GM18507 (cell line): ENCODE results near the gene VGF.
"Not testable (repeated sequence)": the region's sequence is repeated elsewhere in the genome, so short reads cannot be mapped to it uniquely, and the experiment has no call there.

Experiments
- DNase-seq: peaks from one replicate; pipeline ENCODE4 v3.0.0; 2011; ENCODE audit warnings: low read depth; ENCODE audit not compliant: insufficient read length; ENCODE audit errors: extremely low spot score
- FAIRE-seq: peaks from 2 replicates; lab custom pipeline; 2011; peaks lifted over from hg19 to GRCh38; lab: Jason Lieb, UNC

VGF gene

GRCh38 chr7:101153969-101154692, 11.2 kb downstream of the VGF start, which contains the start of gene AP1S1:
Gene AP1S1 (plus strand): TSS chr7:101154476. CDS start chr7:101154515, 39 bp downstream.
- peak; percentile 93 for FAIRE-seq
- peak; percentile 96 for DNase-seq

DNA sequence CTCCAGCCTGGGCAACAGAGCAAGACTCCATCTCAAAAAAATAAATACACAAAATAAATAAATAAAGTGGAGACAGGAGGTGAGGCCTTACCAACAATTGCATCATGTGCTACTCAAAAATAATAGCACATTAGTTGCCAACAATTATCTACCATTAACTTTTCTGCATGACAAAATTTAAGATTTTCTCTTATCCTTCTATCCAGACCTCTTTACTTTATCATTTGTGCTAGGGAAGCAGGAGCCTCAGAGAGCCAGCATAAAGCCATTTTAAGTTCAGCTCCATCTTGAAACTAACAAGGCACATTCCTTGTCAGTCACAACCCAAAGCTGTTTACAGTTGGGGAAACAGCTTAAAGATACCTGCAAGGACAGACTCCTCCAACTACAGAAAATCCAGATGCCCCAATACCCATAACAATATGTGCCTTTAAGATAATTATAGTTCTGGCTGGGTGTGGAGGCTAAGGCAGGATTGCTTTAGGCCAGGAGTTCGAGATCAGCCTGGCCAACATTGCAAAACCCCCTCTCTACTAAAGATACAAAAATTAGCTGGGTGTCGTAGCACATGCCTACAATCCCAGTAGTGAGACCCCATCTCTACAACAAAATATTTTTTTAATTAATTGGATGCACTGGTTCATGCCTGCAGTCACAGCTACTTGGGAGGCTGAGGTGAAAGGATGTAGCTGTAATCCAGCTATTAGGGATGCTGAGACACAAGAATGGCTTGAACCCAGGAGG, 13.3 kb downstream of the VGF start:
- DNase-seq (no peak), FAIRE-seq (no peak)

DNA sequence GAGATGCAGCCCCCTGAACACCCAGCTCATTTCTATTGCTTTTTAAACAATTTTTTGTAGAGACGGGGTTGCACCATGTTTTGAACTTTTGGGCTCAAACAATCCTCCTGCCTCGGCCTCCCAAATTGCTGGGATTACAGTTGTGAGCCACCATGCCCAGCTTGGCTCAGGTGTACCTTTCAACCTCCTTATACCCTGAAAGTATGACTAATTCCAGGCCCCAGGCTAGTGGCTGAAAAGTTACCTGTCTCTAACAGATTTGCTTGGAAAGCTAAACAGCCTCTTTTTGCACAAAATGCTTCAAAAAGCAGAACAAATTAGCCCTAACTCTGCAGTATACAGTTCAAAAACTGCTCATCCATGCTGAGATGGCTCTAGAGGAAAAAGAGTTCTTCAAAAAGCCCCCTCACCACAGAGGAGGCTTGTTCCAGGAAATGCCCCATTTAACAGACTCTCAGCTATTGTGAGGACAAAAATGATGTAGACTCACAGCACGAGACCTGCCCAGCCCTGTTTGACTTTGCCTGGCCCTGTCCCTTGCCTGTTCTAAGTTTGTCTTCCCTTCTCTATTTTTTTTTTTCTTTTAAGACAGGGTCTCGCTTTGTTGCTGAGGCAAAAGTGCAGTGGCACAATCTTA, 24.5 kb downstream of the VGF start:
- DNase-seq (no peak), FAIRE-seq (no peak)

GRCh38 chr7:101140339-101140699, 25.1 kb downstream of the VGF start:
- DNase-seq (no peak), FAIRE-seq (no peak)

DNA sequence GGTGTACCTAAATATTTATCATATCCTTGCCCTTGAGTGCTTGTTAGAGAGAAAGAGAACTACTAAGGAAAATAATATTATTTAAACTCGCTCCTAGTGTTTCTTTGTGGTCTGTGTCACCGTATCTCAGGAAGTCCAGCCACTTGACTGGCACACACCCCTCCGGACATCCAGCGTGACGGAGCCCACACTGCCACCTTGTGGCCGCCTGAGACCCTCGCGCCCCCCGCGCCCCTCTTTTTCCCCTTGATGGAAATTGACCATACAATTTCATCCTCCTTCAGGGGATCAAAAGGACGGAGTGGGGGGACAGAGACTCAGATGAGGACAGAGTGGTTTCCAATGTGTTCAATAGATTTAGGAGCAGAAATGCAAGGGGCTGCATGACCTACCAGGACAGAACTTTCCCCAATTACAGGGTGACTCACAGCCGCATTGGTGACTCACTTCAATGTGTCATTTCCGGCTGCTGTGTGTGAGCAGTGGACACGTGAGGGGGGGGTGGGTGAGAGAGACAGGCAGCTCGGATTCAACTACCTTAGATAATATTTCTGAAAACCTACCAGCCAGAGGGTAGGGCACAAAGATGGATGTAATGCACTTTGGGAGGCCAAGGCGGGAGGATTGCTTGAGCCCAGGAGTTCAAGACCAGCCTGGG, 27.0 kb downstream of the VGF start:
- FAIRE-seq (peak; percentile 60), DNase-seq (no peak)

- DNase-seq (no peak), FAIRE-seq (no peak)
Measured at GRCh38 chr7:101137651-101138212, 27.6 kb downstream of the VGF start.

DNA sequence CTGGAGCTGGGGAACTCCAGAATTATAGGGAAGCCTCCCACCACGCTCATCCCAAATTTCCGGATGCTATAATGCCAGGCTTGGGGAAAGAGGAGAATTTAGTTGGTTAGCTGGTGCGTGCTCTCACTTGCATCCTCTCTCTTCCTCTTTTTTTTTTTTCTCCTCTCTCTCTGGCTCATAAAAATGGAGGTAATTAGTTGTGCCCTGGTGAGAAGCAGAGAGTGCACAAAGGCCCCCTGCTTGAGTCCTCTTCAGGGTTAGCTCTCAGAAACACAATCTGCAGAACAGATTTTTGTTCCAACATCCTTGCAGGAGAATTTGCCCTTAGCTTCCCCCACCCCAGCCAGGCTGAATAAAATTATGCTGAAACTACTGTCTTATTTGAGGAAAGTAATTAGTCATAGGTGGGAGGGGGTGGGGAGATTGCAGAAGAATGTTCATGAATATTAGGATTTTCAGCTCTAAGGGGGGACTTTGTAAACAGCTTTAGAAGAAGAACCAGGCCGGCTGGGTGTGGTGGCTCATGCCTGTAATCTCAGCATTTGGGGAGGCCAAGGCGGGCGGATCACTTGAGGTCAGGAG, 30.9 kb downstream of the VGF start:
- DNase-seq (no peak), FAIRE-seq (no peak)

- no peak for FAIRE-seq
- no peak for DNase-seq
Measured at GRCh38 chr7:101133621-101134398, 31.6 kb downstream of the VGF start.

DNA sequence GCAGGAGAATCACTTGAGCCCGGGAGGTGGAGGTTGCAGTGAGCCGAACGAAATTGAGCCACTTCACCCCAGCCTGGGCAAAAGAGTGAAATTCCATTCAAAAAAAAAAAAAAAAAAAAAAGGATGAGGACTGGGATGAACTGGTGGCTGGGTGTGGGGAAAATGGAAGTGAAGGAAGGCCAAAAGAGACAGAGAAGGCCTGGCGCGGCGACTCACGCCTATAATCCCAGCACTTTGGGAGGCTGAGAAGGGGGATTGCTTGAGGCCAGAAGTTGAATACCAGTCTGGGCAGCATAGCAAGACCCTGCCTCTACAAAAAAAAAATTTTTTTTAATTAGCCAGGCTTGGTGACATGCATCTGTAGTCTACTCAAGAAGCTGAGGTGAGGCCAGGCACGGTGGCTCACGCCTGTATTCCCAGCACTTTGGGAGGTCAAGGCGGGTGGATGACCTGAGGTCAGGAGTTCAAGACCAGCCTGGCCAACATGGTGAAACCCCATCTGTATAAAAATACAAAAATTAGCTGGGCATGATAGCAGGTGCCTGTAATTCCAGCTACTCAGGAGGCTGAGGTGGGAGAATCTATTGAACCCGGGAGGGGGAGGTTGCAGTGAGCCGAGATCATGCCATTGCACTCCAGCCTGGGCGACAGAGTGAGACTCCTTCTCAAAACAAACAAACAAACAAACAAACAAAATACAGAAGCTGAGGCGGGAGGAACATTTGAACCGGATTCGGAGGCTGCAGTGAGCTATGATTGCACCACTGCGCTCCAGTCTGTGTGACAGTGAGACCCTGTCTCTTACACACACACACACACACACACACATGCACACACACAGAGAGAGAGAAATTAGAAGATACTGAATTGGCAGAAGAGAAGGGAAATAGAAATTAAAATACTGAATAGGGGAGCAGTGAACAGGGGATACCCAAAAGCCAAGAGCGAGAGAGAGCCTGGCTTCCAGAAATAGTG, 32.5 kb downstream of the VGF start:
- DNase-seq, FAIRE-seq: not testable (repeated sequence)

DNA sequence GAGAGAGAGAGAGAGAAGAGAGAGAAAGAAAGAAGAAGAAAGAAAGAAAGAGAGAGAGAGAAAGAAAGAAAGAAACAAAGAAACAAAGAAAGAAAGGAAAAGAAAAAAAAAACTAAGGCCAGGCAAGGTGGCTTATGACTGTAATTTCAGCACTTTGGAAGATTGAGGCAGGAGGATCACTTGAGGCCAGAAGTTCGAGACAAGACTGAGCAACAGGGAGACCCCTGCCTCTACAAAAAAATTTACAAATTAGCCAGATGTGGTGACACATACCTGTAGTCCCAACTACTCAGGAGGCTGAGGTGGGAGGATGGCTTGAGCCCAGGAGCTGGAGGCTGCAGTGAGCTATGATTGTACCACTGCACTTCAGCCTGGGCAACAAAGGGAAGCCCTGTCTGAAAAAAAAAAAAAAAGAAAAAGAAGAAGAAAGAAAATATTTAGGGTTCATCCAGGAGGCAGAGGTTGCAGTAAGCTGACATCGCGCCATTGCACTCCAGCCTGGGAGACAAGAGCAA, 35.7 kb downstream of the VGF start:
- no peak for FAIRE-seq
- no peak for DNase-seq

- DNase-seq = no peak
- FAIRE-seq = no peak
Measured at GRCh38 chr7:101128040-101128834, 37.1 kb downstream of the VGF start.

DNA sequence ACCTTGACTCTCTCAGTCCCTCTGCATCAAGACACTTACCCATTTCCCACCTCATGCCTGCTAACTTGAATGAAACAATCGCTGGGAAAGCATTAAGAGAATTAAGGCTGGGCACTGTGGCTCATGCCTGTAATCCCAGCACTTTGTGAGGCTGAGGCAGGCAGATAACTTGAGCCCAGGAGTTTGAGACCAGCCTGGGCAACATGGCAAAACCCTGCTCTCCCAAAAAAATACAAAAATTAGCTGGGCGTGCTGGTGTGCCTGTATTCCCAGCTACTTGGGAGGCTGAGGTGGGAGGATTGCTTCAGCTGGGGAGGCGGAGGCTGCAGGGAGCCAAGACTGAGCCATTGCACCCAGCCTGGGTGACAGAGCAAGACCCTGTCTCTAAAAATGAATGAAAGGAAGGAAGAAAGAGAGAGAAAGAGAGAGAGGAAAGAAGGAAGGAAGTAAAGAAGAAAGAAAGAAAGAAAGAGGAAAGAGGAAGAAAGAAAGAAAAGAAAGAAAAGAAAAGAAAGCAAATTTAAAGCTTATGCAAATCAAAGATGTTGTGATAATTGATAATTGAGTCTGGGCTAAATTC, 37.8 kb downstream of the VGF start:
- DNase-seq (no peak), FAIRE-seq (no peak)

DNA sequence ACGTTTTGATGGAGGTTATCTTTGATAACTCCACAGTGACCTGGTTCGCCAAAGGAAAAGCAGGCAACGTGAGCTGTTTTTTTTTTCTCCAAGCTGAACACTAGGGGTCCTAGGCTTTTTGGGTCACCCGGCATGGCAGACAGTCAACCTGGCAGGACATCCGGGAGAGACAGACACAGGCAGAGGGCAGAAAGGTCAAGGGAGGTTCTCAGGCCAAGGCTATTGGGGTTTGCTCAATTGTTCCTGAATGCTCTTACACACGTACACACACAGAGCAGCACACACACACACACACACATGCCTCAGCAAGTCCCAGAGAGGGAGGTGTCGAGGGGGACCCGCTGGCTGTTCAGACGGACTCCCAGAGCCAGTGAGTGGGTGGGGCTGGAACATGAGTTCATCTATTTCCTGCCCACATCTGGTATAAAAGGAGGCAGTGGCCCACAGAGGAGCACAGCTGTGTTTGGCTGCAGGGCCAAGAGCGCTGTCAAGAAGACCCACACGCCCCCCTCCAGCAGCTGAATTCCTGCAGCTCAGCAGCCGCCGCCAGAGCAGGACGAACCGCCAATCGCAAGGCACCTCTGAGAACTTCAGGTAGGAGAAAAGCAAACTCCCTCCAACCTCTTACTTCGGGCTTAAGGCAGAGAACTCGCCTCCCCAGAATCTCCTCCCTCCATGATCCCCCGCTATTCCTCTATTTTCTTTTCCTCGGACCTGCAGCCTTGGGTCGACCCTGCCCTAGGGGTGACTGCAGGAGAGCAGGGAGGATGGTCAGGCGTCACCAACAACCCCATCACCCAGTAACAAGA, 38.5 kb downstream of the VGF start, which contains the start of gene SERPINE1:
Gene SERPINE1 (plus strand): TSS at position 454 of the 809 bp plus-strand sequence. CDS start 1,290 bp downstream, outside the sequence.
- peak; percentile 58 for DNase-seq
- FAIRE-seq = peak; percentile 81

DNA sequence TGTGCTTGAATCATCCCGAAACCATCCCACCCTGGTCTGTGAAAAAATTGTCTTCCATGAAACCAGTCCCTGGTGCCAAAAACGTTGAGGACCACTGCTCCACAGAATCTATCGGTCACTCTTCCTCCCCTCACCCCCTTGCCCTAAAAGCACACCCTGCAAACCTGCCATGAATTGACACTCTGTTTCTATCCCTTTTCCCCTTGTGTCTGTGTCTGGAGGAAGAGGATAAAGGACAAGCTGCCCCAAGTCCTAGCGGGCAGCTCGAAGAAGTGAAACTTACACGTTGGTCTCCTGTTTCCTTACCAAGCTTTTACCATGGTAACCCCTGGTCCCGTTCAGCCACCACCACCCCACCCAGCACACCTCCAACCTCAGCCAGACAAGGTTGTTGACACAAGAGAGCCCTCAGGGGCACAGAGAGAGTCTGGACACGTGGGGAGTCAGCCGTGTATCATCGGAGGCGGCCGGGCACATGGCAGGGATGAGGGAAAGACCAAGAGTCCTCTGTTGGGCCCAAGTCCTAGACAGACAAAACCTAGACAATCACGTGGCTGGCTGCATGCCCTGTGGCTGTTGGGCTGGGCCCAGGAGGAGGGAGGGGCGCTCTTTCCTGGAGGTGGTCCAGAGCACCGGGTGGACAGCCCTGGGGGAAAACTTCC, 39.2 kb downstream of the VGF start:
- FAIRE-seq = peak; percentile 51
- DNase-seq = no peak
